ENCODE data around the gene RPL36. TPM values are rescaled to one million over a fixed set of nuclear protein-coding genes. Genes with fewer than 3 reads are reported as not detected.

RPL36 gene
- total and polyA plus RNA-seq, 2 of the 8 experiments (the other 6 are each of a cell fraction or from before 2014, with no cell fraction given), result 951 to 1,075 TPM

DNA sequence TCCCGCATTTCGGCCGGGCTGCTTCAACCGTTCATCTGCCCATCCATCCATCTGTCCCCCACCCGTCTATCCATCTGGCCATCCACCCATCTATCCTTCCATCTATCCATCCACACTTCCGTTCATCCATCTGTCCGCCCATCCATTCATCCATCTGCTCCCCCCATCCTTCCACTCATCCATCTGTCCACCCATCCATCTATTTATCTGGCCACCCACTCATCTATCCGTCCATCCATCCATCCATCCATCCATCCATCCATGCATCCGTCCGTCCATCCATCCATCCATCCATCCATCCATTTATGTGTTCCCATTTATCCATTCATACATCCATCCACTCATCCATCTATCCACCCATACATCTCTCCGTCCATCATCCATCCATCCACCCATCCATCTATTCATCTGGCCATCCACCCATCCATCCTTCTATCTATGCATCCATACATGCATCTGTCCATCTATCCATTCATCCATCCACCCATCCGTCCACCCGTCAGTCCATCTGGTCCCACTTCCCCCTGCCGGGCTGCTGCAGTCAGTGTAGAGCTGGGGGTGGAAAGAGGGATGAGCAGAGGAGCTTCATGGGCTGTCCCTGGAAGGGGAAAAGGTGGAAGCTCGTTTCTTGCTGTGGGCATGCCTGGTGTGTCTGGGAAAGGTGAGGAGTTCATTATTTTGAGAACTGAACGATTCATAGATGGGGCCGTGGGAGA, 8.5 kb upstream of the RPL36 start:
- peak overlapping the region; percentile 71; the same call in 1 of the 2 replicates for H3K18ac ChIP-seq (ENCODE audit: extremely low read depth, low read length)
- H3K9ac ChIP-seq (replicated peaks in 1 of 4; ENCODE audit: extremely low read depth in 1 of 4, low read depth in 3 of 4, low read length in 3 of 4), result peak overlapping the region; percentile 0 to 59 (median 37); a peak in 4 of 7 replicates
- peaks cover 15% of the 10 kb centered on the region; the same call in 1 of the 2 replicates for H3K23me2 ChIP-seq (ENCODE audit: low read depth, low read length)
- 70 to 100% methylated on average over 1 to 17 of the region's 17 CpGs for WGBS, 2 experiments (ENCODE audit: extremely low coverage in 1 of 2, insufficient coverage in 1 of 2, insufficient read length in 1 of 2, insufficient replicate concordance in 2 of 2, low coverage in 1 of 2, low lambda C conversion rate in 2 of 2, missing lambda C conversion rate in 1 of 2)
- peak overlapping the region; percentile 80; the same call in 1 of the 2 replicates for H2BK12ac ChIP-seq (ENCODE audit: low read depth, low read length)
- H2BK120ac ChIP-seq (replicated peaks; ENCODE audit: low read depth, low read length), result peak overlapping the region; percentile 22
- H3K14ac ChIP-seq (ENCODE audit: insufficient read length), result no peak overlapping the region
- 0 out of 2 replicates have a peak overlapping the region, but pooled peaks have one; percentile 75 for H4K8ac ChIP-seq (ENCODE audit: extremely low read depth, insufficient read depth, low read length)
- no peak overlapping the region for H2BK20ac ChIP-seq (ENCODE audit: low read length)
- 0 out of 2 replicates have a peak overlapping the region, but pooled peaks have one; percentile 16 for H2BK5ac ChIP-seq (ENCODE audit: low read depth, low read length)
- H4K20me1 ChIP-seq (replicated peaks in 1 of 2; ENCODE audit: control insufficient read depth in 1 of 2, insufficient read depth in 2 of 2, low read length in 2 of 2), result peaks cover 0 to 10% of the 10 kb centered on the region in 2 experiments
- CTCF ChIA-PET (ENCODE audit: partially characterized antibody), result no interaction called here
- TF ChIP-seq POLR2A (IDR thresholded peaks at IDR 0.05; ENCODE audit: control extremely low read depth in 1 of 2, low read depth in 2 of 2, low read length in 2 of 2), result no peak
- TF ChIP-seq CHD2 (IDR thresholded peaks at IDR 0.05; ENCODE audit: low read length), result no peak
- H3K27me3 ChIP-seq (replicated peaks in 1 of 4; ENCODE audit: control insufficient read depth in 3 of 4, extremely low read depth in 1 of 4, insufficient read depth in 3 of 4, low read length in 3 of 4), result no peaks in the 10 kb centered on the region
- no peak overlapping the region for H2AFZ ChIP-seq (ENCODE audit: low read length)
- no peak overlapping the region for H4K91ac ChIP-seq (replicated peaks; ENCODE audit: insufficient read length, low read length)
- H3K27ac ChIP-seq (ENCODE audit: low read depth, low read length), result no peak overlapping the region
- H3K4me3 ChIP-seq (ENCODE audit: extremely low read depth in 1 of 4, insufficient read depth in 2 of 4, low read depth in 3 of 4, low read length in 4 of 4), result peak overlapping the region; percentile 58 to 83 (median 76)
- H3K4me2 ChIP-seq (ENCODE audit: insufficient read depth in 1 of 2, low read depth in 2 of 2, low read length in 2 of 2), result peak overlapping the region; percentile 89 to 97
- no peak overlapping the region for H3K56ac ChIP-seq (replicated peaks; ENCODE audit: insufficient read length, low read depth, low read length)
- H3K79me1 ChIP-seq (ENCODE audit: low read depth, low read length), result peaks cover 3% of the 10 kb centered on the region; the same call in 1 of the 2 replicates
- peak overlapping the region; percentile 38 for H4K5ac ChIP-seq (ENCODE audit: insufficient read length, low read depth, low read length)
- H2AK5ac ChIP-seq (ENCODE audit: low read depth, low read length), result 0 out of 2 replicates have a peak overlapping the region, but pooled peaks have one; percentile 90
- peaks cover 0 to 14% (median 1%) of the 10 kb centered on the region in 4 experiments; a peak in 5 of 7 replicates for H3K4me1 ChIP-seq (replicated peaks in 1 of 4; ENCODE audit: control insufficient read depth in 3 of 4, insufficient read depth in 4 of 4, low read length in 3 of 4)
- POLR2A ChIA-PET (ENCODE audit: partially characterized antibody), result interaction anchor here (0.5 to 1.7 kb wide), 5 partner anchors 8 to 33 kb away, joined by 3 to 8 read pairs (median 3); partner anchors contain the start of gene RPL36
- H3K79me2 ChIP-seq (ENCODE audit: control insufficient read depth in 1 of 2, insufficient read depth in 2 of 2, low read length in 2 of 2), result no peaks in the 10 kb centered on the region
- H3K9me3 ChIP-seq (ENCODE audit: insufficient read depth in 2 of 2, low read depth in 1 of 2, low read length in 1 of 2), result no peaks in the 10 kb centered on the region
- H3K23ac ChIP-seq (ENCODE audit: insufficient read length), result no peak overlapping the region
- H3K36me3 ChIP-seq (ENCODE audit: control insufficient read depth in 2 of 4, insufficient read depth in 4 of 4, low read length in 3 of 4), result 0 out of 8 replicates have a peak, but pooled peaks cover 0 to 2% (median 0%) of the 10 kb centered on the region in 4 experiments
- DNase-seq (ENCODE audit: low read depth in 1 of 2, low spot score in 2 of 2) (no peak), FAIRE-seq (no peak)
- peak overlapping the region; percentile 94 for H3K4ac ChIP-seq (replicated peaks; ENCODE audit: insufficient read length, low read depth, low read length)
- H2BK15ac ChIP-seq (ENCODE audit: low read length), result no peak overlapping the region
